GM20000 (cell line): ENCODE data around the gene TBC1D1.

ENCODE experiments used
- DNase-seq: peaks from one replicate; pipeline ENCODE4 v3.0.0; 2012; ENCODE audit warnings: low spot score
- TF ChIP-seq, protein P1 (sequence below): IDR thresholded peaks from 2 replicates; pipeline ENCODE4 v1.5.1; 2012; ENCODE audit warnings: mild to moderate bottlenecking, control low read depth; ENCODE audit errors: extremely low read depth, missing control alignments

Gene TBC1D1

DNA sequence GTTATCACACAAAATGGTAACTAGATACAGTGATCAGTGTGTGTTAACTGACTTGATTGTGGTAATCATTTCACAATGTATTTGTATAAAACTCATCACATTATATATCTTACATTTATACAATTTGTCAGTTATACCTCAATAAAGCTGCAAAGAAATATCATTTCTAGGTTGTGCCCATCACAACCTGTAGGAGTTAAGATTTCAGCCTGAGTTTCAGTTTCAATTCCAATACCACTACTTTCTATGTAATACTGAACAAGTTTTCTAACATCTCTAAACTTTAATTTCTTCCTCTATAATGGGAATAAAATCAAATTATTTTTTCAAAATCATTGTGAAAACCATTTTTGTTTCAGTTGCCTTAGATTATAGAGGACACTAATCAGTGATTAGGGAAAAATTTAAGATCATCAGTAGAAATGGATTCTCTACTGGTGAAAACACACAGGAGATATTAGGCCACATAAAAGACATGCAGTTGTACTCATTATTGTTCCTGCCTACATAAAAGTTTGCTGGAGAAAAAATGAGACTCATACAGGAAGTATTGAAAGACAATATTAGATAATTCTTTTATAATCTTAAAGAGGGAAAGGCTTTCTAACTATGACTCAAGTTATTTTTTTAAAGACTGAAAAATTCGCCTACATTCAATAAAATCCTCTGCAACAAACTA is 18.4 kb upstream of the TBC1D1 start:
- DNase-seq = no peak
- TF ChIP-seq, protein P1, sequence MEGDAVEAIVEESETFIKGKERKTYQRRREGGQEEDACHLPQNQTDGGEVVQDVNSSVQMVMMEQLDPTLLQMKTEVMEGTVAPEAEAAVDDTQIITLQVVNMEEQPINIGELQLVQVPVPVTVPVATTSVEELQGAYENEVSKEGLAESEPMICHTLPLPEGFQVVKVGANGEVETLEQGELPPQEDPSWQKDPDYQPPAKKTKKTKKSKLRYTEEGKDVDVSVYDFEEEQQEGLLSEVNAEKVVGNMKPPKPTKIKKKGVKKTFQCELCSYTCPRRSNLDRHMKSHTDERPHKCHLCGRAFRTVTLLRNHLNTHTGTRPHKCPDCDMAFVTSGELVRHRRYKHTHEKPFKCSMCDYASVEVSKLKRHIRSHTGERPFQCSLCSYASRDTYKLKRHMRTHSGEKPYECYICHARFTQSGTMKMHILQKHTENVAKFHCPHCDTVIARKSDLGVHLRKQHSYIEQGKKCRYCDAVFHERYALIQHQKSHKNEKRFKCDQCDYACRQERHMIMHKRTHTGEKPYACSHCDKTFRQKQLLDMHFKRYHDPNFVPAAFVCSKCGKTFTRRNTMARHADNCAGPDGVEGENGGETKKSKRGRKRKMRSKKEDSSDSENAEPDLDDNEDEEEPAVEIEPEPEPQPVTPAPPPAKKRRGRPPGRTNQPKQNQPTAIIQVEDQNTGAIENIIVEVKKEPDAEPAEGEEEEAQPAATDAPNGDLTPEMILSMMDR = no peak

DNA sequence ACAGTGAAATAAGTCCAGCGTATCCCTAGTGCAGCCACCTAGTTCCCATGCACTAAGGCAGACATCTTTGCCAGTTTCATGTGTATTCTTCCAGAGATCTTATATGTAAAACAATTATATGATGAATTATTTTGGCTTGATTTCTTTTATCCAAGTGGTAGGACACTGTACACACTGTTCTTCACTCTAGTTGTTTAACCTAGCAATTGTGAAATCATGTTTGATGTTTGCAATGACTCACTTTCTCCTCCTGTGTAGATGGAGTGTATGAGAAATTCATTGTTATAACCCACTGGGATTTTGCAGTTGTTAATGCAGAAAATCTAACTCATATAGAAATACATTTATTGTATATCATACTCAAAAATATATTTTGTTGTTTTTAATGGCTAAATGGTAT is 17.5 kb upstream of the TBC1D1 start:
- DNase-seq = no peak
- TF ChIP-seq, protein P1 = no peak

DNA sequence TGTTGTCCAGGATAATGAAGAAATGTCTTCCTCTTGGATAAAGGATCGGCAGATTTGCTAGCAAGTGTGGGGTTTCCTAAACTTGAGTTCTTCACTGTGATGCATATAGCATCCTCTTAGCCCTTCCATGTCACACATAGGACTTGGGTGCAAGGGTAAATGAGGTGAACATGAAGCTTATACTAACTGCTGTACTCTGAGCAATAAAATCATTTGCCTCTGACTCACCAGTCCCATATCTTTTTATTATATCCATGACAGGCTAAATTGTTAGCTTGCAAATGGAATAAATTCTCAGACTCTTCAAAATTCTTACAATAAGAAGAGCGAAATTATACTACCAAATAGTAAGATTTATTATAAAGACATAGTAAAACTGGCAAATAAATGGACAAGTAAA is 14.7 kb upstream of the TBC1D1 start:
- DNase-seq = no peak
- TF ChIP-seq, protein P1 = no peak

DNA sequence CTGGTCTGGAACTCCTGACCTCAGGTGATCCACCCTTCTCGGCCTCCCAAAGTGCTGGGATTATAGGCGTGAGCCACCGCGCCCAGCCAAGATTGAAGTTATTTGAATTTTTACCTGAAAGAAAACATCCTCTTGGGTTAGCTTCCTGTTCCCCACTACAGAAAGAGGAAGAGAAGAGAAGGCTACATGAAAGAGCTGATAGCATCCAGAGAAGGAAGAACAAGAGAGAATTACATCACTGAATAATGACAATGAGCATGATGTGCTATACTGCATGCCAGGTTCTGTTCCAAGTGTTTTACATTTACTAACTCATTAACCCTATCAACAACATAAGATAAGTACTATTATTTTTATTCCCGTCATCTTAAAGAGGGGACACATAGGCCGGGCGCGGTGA is 11.5 kb upstream of the TBC1D1 start:
- DNase-seq = no peak
- TF ChIP-seq, protein P1 = no peak

DNA sequence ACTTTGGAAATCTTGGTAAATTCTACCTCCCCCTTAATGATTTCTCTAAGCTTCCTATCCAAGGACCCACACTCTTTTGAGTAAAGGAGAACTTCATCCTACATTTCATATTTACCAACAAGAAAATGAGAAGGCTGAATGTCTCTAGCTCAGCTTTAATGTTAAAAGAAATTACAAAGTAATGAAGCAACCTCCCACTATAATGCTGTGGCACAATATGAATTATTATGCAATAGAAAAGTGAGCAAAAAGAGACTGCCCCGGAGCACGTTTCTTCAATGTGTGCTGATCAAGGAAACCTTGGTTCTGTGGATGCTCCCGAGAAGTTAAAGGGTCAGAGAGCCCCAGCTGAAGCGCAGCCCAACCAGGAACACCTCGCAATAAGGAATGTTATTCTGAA is 9.1 kb upstream of the TBC1D1 start:
- TF ChIP-seq, protein P1 = no peak
- no peak for DNase-seq

DNA sequence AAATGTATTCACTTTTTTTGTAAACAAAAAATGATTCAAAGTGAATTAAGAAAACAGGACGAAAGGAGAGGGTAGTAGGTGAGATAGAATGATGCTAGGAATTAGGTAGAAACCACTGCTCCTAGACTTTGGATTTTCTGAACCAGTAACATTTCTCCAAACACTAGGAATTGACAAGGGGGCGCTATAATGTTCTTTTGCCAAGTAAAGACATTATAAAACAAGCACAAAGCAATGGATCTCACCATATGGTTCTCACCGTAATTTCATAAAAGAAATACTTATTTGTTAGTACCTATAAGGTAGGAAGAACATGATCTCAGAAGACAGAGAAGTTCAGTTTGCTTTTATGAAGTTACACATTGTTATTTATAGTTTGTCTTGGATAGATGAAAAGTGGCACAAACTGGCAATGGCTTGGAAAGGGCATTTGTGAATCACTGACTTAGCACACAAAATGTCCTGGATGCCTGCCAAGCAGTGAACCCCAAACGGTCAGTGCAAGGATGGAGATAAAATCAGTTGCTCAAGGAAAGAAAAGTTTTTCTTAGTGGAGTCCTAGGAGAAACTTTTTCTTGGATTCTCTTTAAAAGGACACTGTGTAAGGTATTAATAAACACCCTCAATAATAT is 8.1 kb upstream of the TBC1D1 start:
- no peak for DNase-seq
- TF ChIP-seq, protein P1 = no peak

DNA sequence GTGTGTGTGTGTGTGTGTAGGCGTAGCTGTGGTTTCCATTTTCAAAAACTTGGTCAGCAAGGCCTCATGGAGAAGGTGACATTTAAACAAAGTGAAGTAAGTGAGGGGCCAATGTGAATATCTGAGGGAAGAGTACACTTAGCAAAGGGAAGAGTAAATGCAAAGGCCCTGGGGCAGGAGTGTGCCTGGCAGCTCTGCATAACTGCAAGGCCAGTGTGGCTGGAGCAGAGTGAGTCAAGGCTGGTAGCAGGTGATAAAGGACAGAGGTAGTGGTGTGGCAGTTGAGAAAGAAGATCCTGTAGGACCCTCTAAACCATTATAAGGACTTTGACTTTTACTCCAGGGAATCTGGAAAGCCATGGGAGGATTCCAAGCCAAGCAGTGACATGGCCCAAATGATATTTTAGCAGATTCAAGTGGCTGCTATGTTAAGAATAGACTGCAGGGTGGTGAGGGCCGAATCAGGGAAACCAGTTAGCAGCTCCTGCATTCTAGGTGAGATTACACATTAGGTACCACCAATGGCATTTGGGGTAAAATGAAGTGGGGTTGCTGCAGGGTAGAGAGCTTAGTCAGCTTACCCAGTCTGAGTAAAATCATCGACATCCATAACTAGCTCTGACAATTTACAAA is 5.9 kb upstream of the TBC1D1 start:
- DNase-seq = no peak
- TF ChIP-seq, protein P1 = no peak
